Measurements from ENCODE around the gene ALCAM. TPM values are rescaled to one million over a fixed set of nuclear protein-coding genes. Genes with fewer than 3 reads are reported as not detected.

The ALCAM gene
- polyA plus RNA-seq, 1 donor from 2014 or later, result 94.7 TPM

DNA sequence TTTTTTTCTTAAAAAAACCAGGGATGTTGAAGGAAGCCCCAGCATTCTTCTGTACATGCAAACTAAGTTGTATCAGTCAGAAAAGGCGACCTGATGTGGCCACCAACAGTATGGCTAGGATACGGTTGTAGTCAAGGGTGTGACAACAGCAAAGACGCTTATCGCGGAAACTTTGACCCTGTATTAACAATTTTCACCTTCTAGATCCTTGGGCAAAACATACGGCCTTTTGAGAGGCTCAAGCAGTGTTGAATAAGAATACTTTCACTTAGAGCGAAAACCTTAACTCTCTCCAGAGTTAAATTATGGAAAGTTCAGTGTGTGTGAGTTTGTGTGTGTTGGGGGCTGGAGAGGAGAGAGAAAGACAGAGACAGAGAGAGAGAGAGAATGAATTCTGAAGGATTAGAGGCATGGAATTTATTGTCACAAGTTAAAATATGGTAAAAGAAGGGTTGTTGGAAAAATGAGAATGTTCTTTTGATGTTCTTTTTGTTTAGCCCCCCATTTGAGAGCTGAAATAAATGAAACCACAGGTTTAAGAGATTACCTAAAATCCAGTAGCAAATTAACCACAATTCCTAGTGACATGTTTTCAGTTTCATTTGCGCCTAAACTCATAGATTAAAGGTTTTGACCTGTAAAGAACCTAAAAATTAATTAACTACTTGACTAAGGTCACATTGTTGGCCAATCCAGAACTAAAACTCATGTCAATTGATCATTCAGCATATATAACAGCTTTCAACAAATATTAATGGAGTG lies 9.2 kb downstream of the ALCAM start:
- no peaks in the 10 kb centered on the region for H3K36me3 ChIP-seq (ENCODE audit: insufficient read depth, low read length)
- H3K79me2 ChIP-seq (replicated peaks; ENCODE audit: insufficient read depth, low read length), result peaks cover 31% of the 10 kb centered on the region
- H3F3A ChIP-seq (ENCODE audit: insufficient read depth, low read length, poor library complexity, severe bottlenecking), result no peaks in the 10 kb centered on the region
- no peaks in the 10 kb centered on the region for H4K20me1 ChIP-seq (ENCODE audit: insufficient read depth)
- H3K27ac ChIP-seq (ENCODE audit: low read length), result no peak overlapping the region
- no peak for TF ChIP-seq EZH2 (IDR thresholded peaks at IDR 0.05; ENCODE audit: borderline replicate concordance, insufficient read depth, low read length, poor library complexity, severe bottlenecking)
- TF ChIP-seq, protein P1, sequence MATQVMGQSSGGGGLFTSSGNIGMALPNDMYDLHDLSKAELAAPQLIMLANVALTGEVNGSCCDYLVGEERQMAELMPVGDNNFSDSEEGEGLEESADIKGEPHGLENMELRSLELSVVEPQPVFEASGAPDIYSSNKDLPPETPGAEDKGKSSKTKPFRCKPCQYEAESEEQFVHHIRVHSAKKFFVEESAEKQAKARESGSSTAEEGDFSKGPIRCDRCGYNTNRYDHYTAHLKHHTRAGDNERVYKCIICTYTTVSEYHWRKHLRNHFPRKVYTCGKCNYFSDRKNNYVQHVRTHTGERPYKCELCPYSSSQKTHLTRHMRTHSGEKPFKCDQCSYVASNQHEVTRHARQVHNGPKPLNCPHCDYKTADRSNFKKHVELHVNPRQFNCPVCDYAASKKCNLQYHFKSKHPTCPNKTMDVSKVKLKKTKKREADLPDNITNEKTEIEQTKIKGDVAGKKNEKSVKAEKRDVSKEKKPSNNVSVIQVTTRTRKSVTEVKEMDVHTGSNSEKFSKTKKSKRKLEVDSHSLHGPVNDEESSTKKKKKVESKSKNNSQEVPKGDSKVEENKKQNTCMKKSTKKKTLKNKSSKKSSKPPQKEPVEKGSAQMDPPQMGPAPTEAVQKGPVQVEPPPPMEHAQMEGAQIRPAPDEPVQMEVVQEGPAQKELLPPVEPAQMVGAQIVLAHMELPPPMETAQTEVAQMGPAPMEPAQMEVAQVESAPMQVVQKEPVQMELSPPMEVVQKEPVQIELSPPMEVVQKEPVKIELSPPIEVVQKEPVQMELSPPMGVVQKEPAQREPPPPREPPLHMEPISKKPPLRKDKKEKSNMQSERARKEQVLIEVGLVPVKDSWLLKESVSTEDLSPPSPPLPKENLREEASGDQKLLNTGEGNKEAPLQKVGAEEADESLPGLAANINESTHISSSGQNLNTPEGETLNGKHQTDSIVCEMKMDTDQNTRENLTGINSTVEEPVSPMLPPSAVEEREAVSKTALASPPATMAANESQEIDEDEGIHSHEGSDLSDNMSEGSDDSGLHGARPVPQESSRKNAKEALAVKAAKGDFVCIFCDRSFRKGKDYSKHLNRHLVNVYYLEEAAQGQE (IDR thresholded peaks at IDR 0.05; ENCODE audit: borderline replicate concordance), result no peak
- TF ChIP-seq RAD21 (conservative IDR thresholded peaks at IDR 0.05), result no peak
- no peak for TF ChIP-seq TAF1 (IDR thresholded peaks at IDR 0.05; ENCODE audit: low read depth)
- TF ChIP-seq, protein P2, sequence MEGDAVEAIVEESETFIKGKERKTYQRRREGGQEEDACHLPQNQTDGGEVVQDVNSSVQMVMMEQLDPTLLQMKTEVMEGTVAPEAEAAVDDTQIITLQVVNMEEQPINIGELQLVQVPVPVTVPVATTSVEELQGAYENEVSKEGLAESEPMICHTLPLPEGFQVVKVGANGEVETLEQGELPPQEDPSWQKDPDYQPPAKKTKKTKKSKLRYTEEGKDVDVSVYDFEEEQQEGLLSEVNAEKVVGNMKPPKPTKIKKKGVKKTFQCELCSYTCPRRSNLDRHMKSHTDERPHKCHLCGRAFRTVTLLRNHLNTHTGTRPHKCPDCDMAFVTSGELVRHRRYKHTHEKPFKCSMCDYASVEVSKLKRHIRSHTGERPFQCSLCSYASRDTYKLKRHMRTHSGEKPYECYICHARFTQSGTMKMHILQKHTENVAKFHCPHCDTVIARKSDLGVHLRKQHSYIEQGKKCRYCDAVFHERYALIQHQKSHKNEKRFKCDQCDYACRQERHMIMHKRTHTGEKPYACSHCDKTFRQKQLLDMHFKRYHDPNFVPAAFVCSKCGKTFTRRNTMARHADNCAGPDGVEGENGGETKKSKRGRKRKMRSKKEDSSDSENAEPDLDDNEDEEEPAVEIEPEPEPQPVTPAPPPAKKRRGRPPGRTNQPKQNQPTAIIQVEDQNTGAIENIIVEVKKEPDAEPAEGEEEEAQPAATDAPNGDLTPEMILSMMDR (IDR thresholded peaks at IDR 0.05; ENCODE audit: poor library complexity, severe bottlenecking), result no peak
- no peak for TF ChIP-seq EP300 (conservative IDR thresholded peaks at IDR 0.05; ENCODE audit: poor library complexity, severe bottlenecking)
- TF ChIP-seq MXI1 (conservative IDR thresholded peaks at IDR 0.05; ENCODE audit: poor library complexity, severe bottlenecking), result no peak
- TF ChIP-seq SMC3 (conservative IDR thresholded peaks at IDR 0.05; ENCODE audit: poor library complexity), result no peak
- no peak for TF ChIP-seq POLR2AphosphoS5 (IDR thresholded peaks at IDR 0.05)
- no peak overlapping the region for H3K4me2 ChIP-seq (ENCODE audit: low read length)
- no peaks in the 10 kb centered on the region for H3K9me3 ChIP-seq (ENCODE audit: low read length)
- no peaks in the 10 kb centered on the region for H3K27me3 ChIP-seq (ENCODE audit: insufficient read depth, low read depth, low read length)
- H3K4me3 ChIP-seq (ENCODE audit: low read length), result no peak overlapping the region
- H3K9me2 ChIP-seq (ENCODE audit: insufficient read depth, low read length), result no peaks in the 10 kb centered on the region
- no peak overlapping the region for H3K9ac ChIP-seq (ENCODE audit: low read length)
- no peak overlapping the region for H2AFZ ChIP-seq (ENCODE audit: low read depth, low read length)

DNA sequence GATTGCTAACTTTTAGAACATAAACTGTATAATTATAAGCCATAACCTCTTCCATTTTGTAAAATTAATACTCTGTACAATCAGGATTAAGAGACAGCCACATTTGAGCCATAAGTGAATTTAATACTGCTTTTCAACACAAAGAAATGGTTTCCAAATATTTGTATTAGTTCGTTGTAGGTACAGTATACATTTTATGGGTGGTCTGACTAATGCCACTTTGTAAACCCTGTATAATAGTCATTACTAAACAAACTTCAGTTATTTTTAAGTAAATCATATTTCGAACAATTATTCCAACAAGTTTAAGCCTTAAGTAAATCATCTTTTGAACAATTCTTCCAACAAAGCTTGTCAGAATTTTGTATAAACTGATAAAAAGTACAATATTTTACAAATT lies 11.0 kb downstream of the ALCAM start:
- TF ChIP-seq RAD21 (conservative IDR thresholded peaks at IDR 0.05) (no peak), TAF1 (IDR thresholded peaks at IDR 0.05; ENCODE audit: low read depth) (no peak), SMC3 (conservative IDR thresholded peaks at IDR 0.05; ENCODE audit: poor library complexity) (no peak), MXI1 (conservative IDR thresholded peaks at IDR 0.05; ENCODE audit: poor library complexity, severe bottlenecking) (no peak), EZH2 (IDR thresholded peaks at IDR 0.05; ENCODE audit: borderline replicate concordance, insufficient read depth, low read length, poor library complexity, severe bottlenecking) (no peak), EP300 (conservative IDR thresholded peaks at IDR 0.05; ENCODE audit: poor library complexity, severe bottlenecking) (no peak), POLR2AphosphoS5 (IDR thresholded peaks at IDR 0.05) (no peak)
- TF ChIP-seq, protein P2 (IDR thresholded peaks at IDR 0.05; ENCODE audit: poor library complexity, severe bottlenecking), result no peak
- TF ChIP-seq, protein P1 (IDR thresholded peaks at IDR 0.05; ENCODE audit: borderline replicate concordance), result no peak
- Histone ChIP-seq H3K4me2 (ENCODE audit: low read length) (no peak overlapping the region), H3K79me2 (replicated peaks; ENCODE audit: insufficient read depth, low read length) (peaks cover 15% of the 10 kb centered on the region), H4K20me1 (ENCODE audit: insufficient read depth) (no peaks in the 10 kb centered on the region), H3K27ac (ENCODE audit: low read length) (no peak overlapping the region), H3K9ac (ENCODE audit: low read length) (no peak overlapping the region), H3K9me2 (ENCODE audit: insufficient read depth, low read length) (no peaks in the 10 kb centered on the region), H3F3A (ENCODE audit: insufficient read depth, low read length, poor library complexity, severe bottlenecking) (no peaks in the 10 kb centered on the region), H3K4me3 (ENCODE audit: low read length) (no peak overlapping the region), H3K9me3 (ENCODE audit: low read length) (no peaks in the 10 kb centered on the region), H3K27me3 (ENCODE audit: insufficient read depth, low read depth, low read length) (no peaks in the 10 kb centered on the region), H2AFZ (ENCODE audit: low read depth, low read length) (no peak overlapping the region), H3K36me3 (ENCODE audit: insufficient read depth, low read length) (no peaks in the 10 kb centered on the region)

Data from neural cell (in vitro differentiated cells).